HG03558 (cell line): ENCODE data around the gene INPP4B.
A peak's percentile ranks its signal among the peaks of the same experiment; 100 is the strongest.

Source experiments
- ATAC-seq: cut with Tn5 transposase; IDR thresholded peaks from one replicate; pipeline ENCODE4 v1.9.1; 2021; ENCODE audit warnings: moderate number of reproducible peaks; ENCODE audit not compliant: unreplicated experiment; ENCODE audit errors: extremely low read depth

INPP4B gene

GRCh38 chr4:142434519-142435224 is 411.4 kb downstream of the INPP4B start:
- no peak for ATAC-seq

GRCh38 chr4:142428715-142429114 is 417.4 kb downstream of the INPP4B start:
- ATAC-seq: no peak

GRCh38 chr4:142427456-142427855 is 418.6 kb downstream of the INPP4B start:
- ATAC-seq: no peak

GRCh38 chr4:142423861-142424260 is 422.2 kb downstream of the INPP4B start:
- ATAC-seq: no peak

- no peak for ATAC-seq
These were observed 425.6 kb downstream of the INPP4B start for GRCh38 chr4:142420311-142421095.

GRCh38 chr4:142419712-142420111 is 426.4 kb downstream of the INPP4B start:
- no peak for ATAC-seq

GRCh38 chr4:142418697-142419096 is 427.4 kb downstream of the INPP4B start:
- ATAC-seq: no peak

GRCh38 chr4:142416711-142417275 is 429.3 kb downstream of the INPP4B start:
- ATAC-seq: no peak

- no peak for ATAC-seq
These were observed 430.0 kb downstream of the INPP4B start for GRCh38 chr4:142416121-142416520.

GRCh38 chr4:142414366-142414990 is 431.6 kb downstream of the INPP4B start:
- ATAC-seq: no peak

- ATAC-seq: no peak
These were observed 432.6 kb downstream of the INPP4B start for GRCh38 chr4:142413485-142413884.

- no peak for ATAC-seq
These were observed 434.1 kb downstream of the INPP4B start for GRCh38 chr4:142411993-142412392.

- ATAC-seq: no peak
These were observed 438.1 kb downstream of the INPP4B start for GRCh38 chr4:142408003-142408441.

- ATAC-seq: no peak
These were observed 438.5 kb downstream of the INPP4B start for GRCh38 chr4:142407596-142407995.

- ATAC-seq: no peak
These were observed 439.1 kb downstream of the INPP4B start for GRCh38 chr4:142406917-142407501.

- no peak for ATAC-seq
These were observed 439.6 kb downstream of the INPP4B start for GRCh38 chr4:142406499-142406835.

GRCh38 chr4:142405695-142406498 is 440.2 kb downstream of the INPP4B start:
- ATAC-seq: no peak

- peak; percentile 63 for ATAC-seq
These were observed 440.9 kb downstream of the INPP4B start for GRCh38 chr4:142405021-142405694.

GRCh38 chr4:142404191-142404611 is 441.9 kb downstream of the INPP4B start:
- ATAC-seq: no peak
